K562 (cell line): ENCODE results near the gene NOLC1. TPM values are rescaled to one million over a fixed set of nuclear protein-coding genes. Genes with fewer than 3 reads are reported as not detected.
A peak's percentile ranks its signal among the peaks of the same experiment; 100 is the strongest.

Experiments used
- AFF1 ChIP-seq, 2 experiments: fragments of 450-650 bp; IDR thresholded peaks; 2 replicates each; pipeline ENCODE4 v1.6.1; 2018; ENCODE audit warnings: mild to moderate bottlenecking in 2 of 2, low read depth in 1 of 2; ENCODE audit not compliant: partially characterized antibody in 2 of 2
- ERF ChIP-seq: fragments of 450-650 bp; formaldehyde crosslinking; IDR thresholded peaks from 2 replicates; pipeline ENCODE4 v1.4.0; 2020; ENCODE audit warnings: mild to moderate bottlenecking, mixed read lengths
- L3MBTL2 ChIP-seq: fragments of 450-650 bp; IDR thresholded peaks from 2 replicates; pipeline ENCODE4 v1.6.1; 2016; ENCODE audit warnings: mild to moderate bottlenecking, moderate library complexity
- MED1 ChIP-seq: sonication (generic); formaldehyde crosslinking; IDR thresholded peaks from 2 replicates; pipeline ENCODE4 v1.8.1; 2023; ENCODE audit warnings: missing genetic modification reagents, borderline replicate concordance
- NEUROD1 ChIP-seq: fragments of 150-350 bp; IDR thresholded peaks from 2 replicates; pipeline ENCODE4 v1.6.1; 2014; ENCODE audit warnings: borderline replicate concordance, low read length, low read depth; ENCODE audit not compliant: partially characterized antibody
- NFATC3 ChIP-seq: fragments of 450-650 bp; IDR thresholded peaks from 2 replicates; pipeline ENCODE4 v1.6.1; 2017; ENCODE audit warnings: mild to moderate bottlenecking
- NR2F6 ChIP-seq: fragments of 450-650 bp; formaldehyde crosslinking; IDR thresholded peaks from 2 replicates; pipeline ENCODE4 v1.4.0; 2020; ENCODE audit warnings: mild to moderate bottlenecking
- PML ChIP-seq: IDR thresholded peaks from 2 replicates; pipeline ENCODE4 v1.6.1; 2012; ENCODE audit warnings: low read length, inconsistent platforms
- POU5F1 ChIP-seq: fragments of 150-350 bp; IDR thresholded peaks from 2 replicates; pipeline ENCODE4 v1.6.1; 2014; ENCODE audit warnings: borderline replicate concordance, low read length, low read depth, mild to moderate bottlenecking; ENCODE audit not compliant: partially characterized antibody
- PRPF4 ChIP-seq: fragments of 200-400 bp; formaldehyde crosslinking; IDR thresholded peaks from one replicate; pipeline ENCODE4 v1.6.1; 2017; ENCODE audit warnings: low read length, low read depth, mild to moderate bottlenecking; ENCODE audit not compliant: insufficient read depth, poor library complexity, severe bottlenecking
- SAP30 ChIP-seq: fragments of 200-600 bp; sonication (generic); IDR thresholded peaks from 2 replicates; pipeline ENCODE4 v1.6.1; 2012; ENCODE audit warnings: borderline replicate concordance, low read depth, mild to moderate bottlenecking, moderate library complexity, low read length, control low read depth, inconsistent platforms; ENCODE audit not compliant: insufficient read depth, poor library complexity, severe bottlenecking
- SRSF3 ChIP-seq: fragments of 200-400 bp; formaldehyde crosslinking; IDR thresholded peaks from 2 replicates; pipeline ENCODE4 v1.6.1; 2016; ENCODE audit warnings: mild to moderate bottlenecking, low read length, moderate library complexity; ENCODE audit not compliant: insufficient read depth
- ZBTB2 ChIP-seq: fragments of 450-650 bp; IDR thresholded peaks from 2 replicates; pipeline ENCODE4 v1.6.1; 2016; ENCODE audit warnings: antibody characterized with exemption
- ZNF41 ChIP-seq: fragments of 250-450 bp; sonication (Bioruptor Pico); conservative IDR thresholded peaks from 2 replicates; pipeline ENCODE4 v1.4.0; 2020; ENCODE audit warnings: mild to moderate bottlenecking
- ZNF512 ChIP-seq: IDR thresholded peaks from 2 replicates; pipeline ENCODE4 v1.6.1; 2016; ENCODE audit warnings: missing genetic modification characterization, missing compliant biosample characterization
- ZNF76 ChIP-seq: fragments of 250-450 bp; sonication (Bioruptor Pico); IDR thresholded peaks from 2 replicates; pipeline ENCODE4 v1.4.0; 2020; ENCODE audit warnings: mild to moderate bottlenecking, moderate library complexity, borderline replicate concordance
- polyA plus RNA-seq, 8 experiments: library from polyadenylated mRNA; depleted of rRNA in 4 of 8; stranded (reverse) in 5 of 8; unstranded in 3 of 8; fragments of >200 nt; fragmentation: Nextera tagmentation in 2 of 8; fragmentation: Illumina TruSeq in 1 of 8; extraction: Ambion mirVana in 2 of 8; extraction: Trizol in 1 of 8; gene quantifications; 2 replicates each; pipeline versions ENCODE4 v1.2.1 to v1.2.3, GENCODE V29; 2011 to 2014; ENCODE audit warnings: inconsistent platforms in 1 of 8, missing spikeins in 1 of 8
- total RNA-seq, 7 experiments: library from RNA; depleted of rRNA in 6 of 7; stranded (reverse); fragments of >200 nt in 6 of 7; fragmentation: Illumina TruSeq in 2 of 7; extraction: Trizol in 2 of 7; gene quantifications; 2 replicates each; pipeline versions ENCODE4 v1.2.1 to v1.2.3, GENCODE V29; 2011 to 2021; ENCODE audit warnings: low replicate concordance in 1 of 7
- TF ChIP-seq, protein P1 (sequence below): fragments of 250-450 bp; sonication (Bioruptor Pico); IDR thresholded peaks from 2 replicates; pipeline ENCODE4 v1.5.0; 2020; ENCODE audit warnings: mild to moderate bottlenecking

The NOLC1 gene
- total and polyA plus RNA-seq, 9 of the 15 experiments (the other 6 are each of a cell fraction or from before 2014, with no cell fraction given), result 102 to 310 (median 165) TPM

- TF ChIP-seq ZNF41 (CRISPR knock-in tag) (no peak), ZNF512 (no peak), NR2F6 (no peak), MED1 (no peak), NEUROD1 (peak; percentile 61), ERF (CRISPR knock-in tag) (no peak), ZNF76 (CRISPR knock-in tag) (no peak), L3MBTL2 (peak; percentile 66), AFF1 (IDR thresholded peaks at IDR 0.05; ENCODE audit: low read depth in 1 of 2, partially characterized antibody in 2 of 2) (peak in 1 of 2 experiments; percentile 73), SRSF3 (no peak), PRPF4 (no peak), PML (0 out of 2 replicates have a peak, but pooled peaks have one; percentile 26), SAP30 (peak; percentile 93), ZBTB2 (no peak), NFATC3 (no peak), POU5F1 (no peak)
- TF ChIP-seq, protein P1, sequence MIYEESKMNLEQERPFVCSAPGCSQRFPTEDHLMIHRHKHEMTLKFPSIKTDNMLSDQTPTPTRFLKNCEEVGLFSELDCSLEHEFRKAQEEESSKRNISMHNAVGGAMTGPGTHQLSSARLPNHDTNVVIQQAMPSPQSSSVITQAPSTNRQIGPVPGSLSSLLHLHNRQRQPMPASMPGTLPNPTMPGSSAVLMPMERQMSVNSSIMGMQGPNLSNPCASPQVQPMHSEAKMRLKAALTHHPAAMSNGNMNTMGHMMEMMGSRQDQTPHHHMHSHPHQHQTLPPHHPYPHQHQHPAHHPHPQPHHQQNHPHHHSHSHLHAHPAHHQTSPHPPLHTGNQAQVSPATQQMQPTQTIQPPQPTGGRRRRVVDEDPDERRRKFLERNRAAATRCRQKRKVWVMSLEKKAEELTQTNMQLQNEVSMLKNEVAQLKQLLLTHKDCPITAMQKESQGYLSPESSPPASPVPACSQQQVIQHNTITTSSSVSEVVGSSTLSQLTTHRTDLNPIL, result no peak
These were observed at the start of gene NOLC1 (continued) for GRCh38 chr10:102151774-102152544.
